ENCODE data around the gene PLCD3. TPM values are rescaled to one million over a fixed set of nuclear protein-coding genes. Genes with fewer than 3 reads are reported as not detected.
A peak's percentile ranks its signal among the peaks of the same experiment; 100 is the strongest.

PLCD3 gene
- total RNA-seq, 4 donors from 2014 or later, result 1.5 to 90.8 (median 8.9) TPM

DNA sequence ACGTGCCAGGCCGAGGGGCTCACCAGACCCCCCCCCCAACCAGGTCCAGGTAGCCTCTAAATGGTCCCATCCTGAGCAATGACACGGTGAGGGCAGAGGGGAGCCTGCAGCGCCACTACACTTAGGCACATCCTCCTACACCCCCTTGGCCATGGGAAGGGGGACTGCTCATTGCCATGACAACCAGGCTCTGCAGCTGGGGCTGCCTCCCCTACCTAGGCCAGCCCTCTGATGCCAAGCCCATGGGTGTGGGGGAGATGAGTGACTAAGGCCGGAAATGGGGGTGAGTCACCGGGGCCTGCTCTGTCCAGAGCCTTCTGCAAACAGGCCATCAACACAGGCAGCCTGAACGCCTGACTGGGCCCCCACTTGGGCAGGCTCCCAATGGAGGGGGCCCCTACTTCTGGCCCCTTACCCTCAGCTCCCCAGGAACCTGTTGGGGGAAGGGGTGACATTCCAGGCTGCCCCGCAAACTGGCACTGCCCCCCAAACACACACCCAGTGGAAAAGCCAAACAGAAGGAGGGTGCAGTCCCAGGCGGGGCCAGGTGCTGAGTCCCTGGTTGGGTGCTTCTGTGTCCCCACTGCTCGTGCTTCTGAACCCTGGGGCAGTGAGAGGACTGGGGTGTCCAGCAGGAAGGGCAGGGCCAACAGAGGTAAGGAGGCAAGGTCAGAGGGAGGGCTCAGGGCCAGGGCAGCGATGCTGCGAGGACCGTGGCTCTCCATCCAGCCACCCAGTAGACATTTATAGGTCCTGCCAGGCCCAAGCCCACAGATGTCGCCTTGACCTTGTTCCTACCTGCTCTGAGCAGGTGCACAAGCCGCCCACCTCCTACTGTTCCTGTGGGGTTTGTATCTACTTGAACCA is 8.2 kb downstream of the PLCD3 start:
- peak overlapping the region; percentile 68 to 88 for H3K27ac ChIP-seq
- no peak overlapping the region for H3K4me3 ChIP-seq
- TF ChIP-seq POLR2A (IDR thresholded peaks at IDR 0.05), result no peak
- TF ChIP-seq, protein P1, sequence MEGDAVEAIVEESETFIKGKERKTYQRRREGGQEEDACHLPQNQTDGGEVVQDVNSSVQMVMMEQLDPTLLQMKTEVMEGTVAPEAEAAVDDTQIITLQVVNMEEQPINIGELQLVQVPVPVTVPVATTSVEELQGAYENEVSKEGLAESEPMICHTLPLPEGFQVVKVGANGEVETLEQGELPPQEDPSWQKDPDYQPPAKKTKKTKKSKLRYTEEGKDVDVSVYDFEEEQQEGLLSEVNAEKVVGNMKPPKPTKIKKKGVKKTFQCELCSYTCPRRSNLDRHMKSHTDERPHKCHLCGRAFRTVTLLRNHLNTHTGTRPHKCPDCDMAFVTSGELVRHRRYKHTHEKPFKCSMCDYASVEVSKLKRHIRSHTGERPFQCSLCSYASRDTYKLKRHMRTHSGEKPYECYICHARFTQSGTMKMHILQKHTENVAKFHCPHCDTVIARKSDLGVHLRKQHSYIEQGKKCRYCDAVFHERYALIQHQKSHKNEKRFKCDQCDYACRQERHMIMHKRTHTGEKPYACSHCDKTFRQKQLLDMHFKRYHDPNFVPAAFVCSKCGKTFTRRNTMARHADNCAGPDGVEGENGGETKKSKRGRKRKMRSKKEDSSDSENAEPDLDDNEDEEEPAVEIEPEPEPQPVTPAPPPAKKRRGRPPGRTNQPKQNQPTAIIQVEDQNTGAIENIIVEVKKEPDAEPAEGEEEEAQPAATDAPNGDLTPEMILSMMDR (IDR thresholded peaks at IDR 0.05), result no peak
- no peaks in the 10 kb centered on the region for H3K27me3 ChIP-seq
- H3K9me3 ChIP-seq, result no peaks in the 10 kb centered on the region
- intact Hi-C loops (cut with DNase I; ENCODE audit: low total_unique reads), result no loop called here
- no peaks in the 10 kb centered on the region for H3K36me3 ChIP-seq
- peak; percentile 81 to 89 for DNase-seq
- H3K4me1 ChIP-seq, result peaks cover 5 to 22% of the 10 kb centered on the region in 2 donors

DNA sequence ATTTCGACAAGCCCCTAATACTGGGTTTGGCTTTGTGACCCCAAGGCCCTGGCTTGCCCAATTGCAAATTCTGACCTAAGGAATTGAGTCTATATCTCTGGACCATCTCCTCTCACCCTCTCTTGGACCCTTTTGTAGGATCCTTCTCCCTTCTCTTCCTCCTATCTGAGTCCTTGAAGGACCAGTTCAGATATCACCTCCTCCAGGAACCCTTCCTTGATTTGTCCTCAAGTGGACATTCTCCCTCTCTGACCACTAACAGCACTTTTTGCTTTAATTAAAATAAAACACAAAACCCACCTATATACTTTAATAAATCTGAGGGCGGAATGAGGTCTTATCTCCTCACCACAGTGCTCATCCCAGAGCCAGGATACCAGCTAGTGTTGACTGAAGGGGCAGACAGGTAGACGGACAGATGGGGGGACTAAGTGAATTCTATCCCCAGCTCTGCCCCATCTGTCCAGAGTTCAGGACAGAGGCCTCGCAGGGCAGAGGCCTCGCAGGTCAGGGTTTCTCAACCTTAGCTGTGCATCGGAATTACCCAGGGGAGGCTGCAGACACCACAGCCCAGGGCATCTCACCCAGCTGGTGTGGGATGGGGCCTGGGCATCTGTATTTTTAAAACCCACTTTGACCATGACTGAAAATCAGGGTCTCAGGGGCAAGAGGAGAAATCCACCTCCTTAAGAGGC is 9.1 kb downstream of the PLCD3 start:
- intact Hi-C loops (cut with DNase I; ENCODE audit: low total_unique reads), result no loop called here
- H3K9me3 ChIP-seq, result no peaks in the 10 kb centered on the region
- peak overlapping the region; percentile 68 to 88 for H3K27ac ChIP-seq
- no peak for DNase-seq
- TF ChIP-seq POLR2A (IDR thresholded peaks at IDR 0.05), result no peak
- TF ChIP-seq, protein P1 (IDR thresholded peaks at IDR 0.05), result no peak
- no peaks in the 10 kb centered on the region for H3K27me3 ChIP-seq
- peaks cover 1 to 19% of the 10 kb centered on the region in 2 donors for H3K4me1 ChIP-seq
- H3K4me3 ChIP-seq, result no peak overlapping the region
- no peaks in the 10 kb centered on the region for H3K36me3 ChIP-seq

DNA sequence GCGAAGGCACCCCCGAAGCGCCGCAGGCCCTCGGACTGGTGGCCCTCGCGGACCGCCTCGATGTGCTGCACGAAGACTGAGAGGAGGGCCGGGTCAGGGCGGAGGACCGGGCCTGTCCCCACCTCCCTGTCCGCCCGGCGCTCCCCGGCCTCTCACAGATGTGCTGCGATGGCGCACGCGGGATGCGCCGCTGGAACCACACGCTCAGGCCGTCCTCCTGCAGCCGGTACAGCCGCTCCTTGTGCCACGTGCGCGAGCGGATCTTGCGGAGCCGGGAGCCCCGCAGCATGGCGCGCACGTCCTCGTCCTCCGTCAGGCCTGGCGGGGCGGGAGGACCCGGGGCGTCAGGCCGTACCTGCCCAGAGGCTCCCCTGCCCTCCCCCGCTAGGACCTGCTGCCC is 11.3 kb downstream of the PLCD3 start:
- Histone ChIP-seq H3K36me3 (no peaks in the 10 kb centered on the region), H3K4me1 (peaks cover 0 to 10% of the 10 kb centered on the region in 2 donors), H3K27ac (no peak overlapping the region), H3K9me3 (no peaks in the 10 kb centered on the region), H3K27me3 (no peaks in the 10 kb centered on the region), H3K4me3 (no peak overlapping the region)
- intact Hi-C loops (cut with DNase I; ENCODE audit: low total_unique reads), result no loop called here
- DNase-seq, result no peak
- TF ChIP-seq, protein P1 (IDR thresholded peaks at IDR 0.05), result no peak
- TF ChIP-seq POLR2A (IDR thresholded peaks at IDR 0.05), result no peak

DNA sequence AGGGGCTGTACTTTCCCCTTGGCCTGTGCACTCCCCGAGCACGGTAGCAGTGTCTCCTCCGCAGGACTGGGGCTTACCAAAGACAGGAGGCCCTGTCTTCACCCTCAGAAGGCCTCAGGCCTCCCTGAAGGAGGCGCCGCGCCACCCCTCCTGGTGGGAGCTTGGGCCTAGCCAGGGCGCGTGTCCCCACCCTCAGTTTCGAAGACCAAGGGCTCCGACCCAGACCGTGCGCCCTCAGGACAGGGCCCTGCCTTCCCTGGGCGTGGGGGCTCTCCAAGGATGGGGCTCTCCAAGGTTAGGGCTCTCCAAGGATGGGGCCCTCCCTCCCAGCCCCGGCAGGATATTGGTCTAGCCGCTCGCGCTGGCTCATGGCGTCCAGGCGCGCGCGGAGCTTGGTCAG is 11.8 kb downstream of the PLCD3 start:
- Histone ChIP-seq H3K27ac (no peak overlapping the region), H3K4me1 (peaks cover 0 to 10% of the 10 kb centered on the region in 2 donors), H3K4me3 (no peak overlapping the region), H3K27me3 (no peaks in the 10 kb centered on the region), H3K36me3 (no peaks in the 10 kb centered on the region), H3K9me3 (no peaks in the 10 kb centered on the region)
- TF ChIP-seq, protein P1 (IDR thresholded peaks at IDR 0.05), result no peak
- TF ChIP-seq POLR2A (IDR thresholded peaks at IDR 0.05), result no peak
- DNase-seq, result no peak
- intact Hi-C loops (cut with DNase I; ENCODE audit: low total_unique reads), result no loop called here

DNA sequence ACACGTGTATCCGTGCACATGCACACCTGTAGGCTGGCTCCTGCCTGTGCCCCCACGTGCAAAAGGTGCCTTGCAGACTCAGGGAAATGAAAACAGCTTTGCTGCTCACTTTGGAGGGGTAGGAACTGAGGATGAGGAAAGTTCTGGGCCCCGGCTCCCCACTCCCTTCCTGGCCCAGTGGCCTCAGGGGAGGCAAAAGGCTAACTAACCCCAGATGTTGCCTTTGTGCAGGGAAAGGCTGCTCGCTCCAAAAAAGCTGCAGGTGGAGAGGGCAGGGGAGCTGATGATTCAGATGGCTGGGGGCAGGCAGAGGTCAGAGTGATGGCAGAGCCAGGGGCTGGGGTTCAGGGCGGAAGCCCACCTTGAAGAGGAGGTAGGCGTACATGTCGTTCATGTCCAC is 12.4 kb downstream of the PLCD3 start:
- TF ChIP-seq, protein P1 (IDR thresholded peaks at IDR 0.05), result no peak
- TF ChIP-seq POLR2A (IDR thresholded peaks at IDR 0.05), result no peak
- Histone ChIP-seq H3K27ac (no peak overlapping the region), H3K9me3 (no peaks in the 10 kb centered on the region), H3K4me1 (peaks cover 0 to 10% of the 10 kb centered on the region in 2 donors), H3K27me3 (no peaks in the 10 kb centered on the region), H3K4me3 (no peak overlapping the region), H3K36me3 (no peaks in the 10 kb centered on the region)
- intact Hi-C loops (cut with DNase I; ENCODE audit: low total_unique reads), result no loop called here
- DNase-seq, result no peak
